A549 (cell line): ENCODE measurements around the gene CDC42EP5. TPM values are rescaled to one million over a fixed set of nuclear protein-coding genes. Genes with fewer than 3 reads are reported as not detected.

Experiments used
- ATAC-seq, 2 experiments: fragments of 200-7000 bp in 1 of 2; fragments of >200 bp in 1 of 2; cut with Nextera tagmentation in 1 of 2; cut with Tn5 transposase in 1 of 2; 3 replicates each; pipeline versions ENCODE4 v1.8.0 to v1.9.1; 2018 to 2020; ENCODE audit warnings: mild to moderate bottlenecking in 1 of 2, moderate library complexity in 1 of 2
- CTCF ChIA-PET: fragments of 300-600 bp; sonication (Branson Sonifier 250); formaldehyde crosslinking; extraction: SDS; loops from one replicate; lab custom pipeline; 2021; ENCODE audit warnings: antibody characterized with exemption, inconsistent platforms; lab: Yijun Ruan, JAX
- POLR2A ChIA-PET: fragments of 350-600 bp; formaldehyde crosslinking; extraction: SDS; loops from one replicate; lab custom pipeline; 2021; ENCODE audit warnings: antibody characterized with exemption, inconsistent platforms; lab: Yijun Ruan, JAX
- DNase-seq, 2 experiments: peaks; one replicate each; pipeline versions ENCODE4 v3.0.0 to v3.0.0-alpha.2; 2011 to 2016; ENCODE audit warnings: low read depth in 1 of 2, low spot score in 1 of 2
- FAIRE-seq: peaks from 2 replicates; lab custom pipeline; 2011; peaks lifted over from hg19 to GRCh38; lab: Jason Lieb, UNC
- H3K27ac ChIP-seq, 2 experiments: fragments of >200 bp; sonication (Bioruptor Twin); formaldehyde crosslinking; 3 replicates each; pipeline ENCODE4 v1.5.1; 2016 to 2017
- H3K4me1 ChIP-seq: fragments of >200 bp; sonication (Bioruptor Twin); formaldehyde crosslinking; 3 replicates; pipeline ENCODE4 v1.6.1; 2016
- H3K4me2 ChIP-seq: fragments of >200 bp; sonication (Bioruptor Twin); formaldehyde crosslinking; 3 replicates; pipeline ENCODE4 v1.6.1; 2016
- H3K4me3 ChIP-seq: fragments of >200 bp; sonication (Bioruptor Twin); formaldehyde crosslinking; 3 replicates; pipeline ENCODE4 v1.5.1; 2016
- H3K9me3 ChIP-seq: fragments of >200 bp; sonication (Bioruptor Twin); formaldehyde crosslinking; 3 replicates; pipeline ENCODE4 v1.6.1; 2016
- BHLHE40 ChIP-seq: IDR thresholded peaks from 2 replicates; pipeline ENCODE4 v1.6.1; 2012; ENCODE audit warnings: low read depth, low read length, inconsistent platforms
- CEBPB ChIP-seq, 2 experiments: fragments of >200 bp in 1 of 2; sonication (Bioruptor Twin) in 1 of 2; formaldehyde crosslinking in 1 of 2; IDR thresholded peaks; 2 replicates each; pipeline ENCODE4 v1.6.1; 2012 to 2016
- CHD2 ChIP-seq: fragments of 150-350 bp; IDR thresholded peaks from 2 replicates; pipeline ENCODE4 v1.6.1; 2014; ENCODE audit warnings: low read length; ENCODE audit not compliant: partially characterized antibody
- CHD4 ChIP-seq: fragments of 200-600 bp; sonication (generic); IDR thresholded peaks from 2 replicates; pipeline ENCODE4 v1.6.1; 2016; ENCODE audit warnings: antibody characterized with exemption, mild to moderate bottlenecking, borderline replicate concordance
- EHF ChIP-seq: fragments of 250-450 bp; sonication (Bioruptor Pico); IDR thresholded peaks from 2 replicates; pipeline ENCODE4 v1.5.0; 2020; ENCODE audit warnings: mild to moderate bottlenecking
- EP300 ChIP-seq, 2 experiments: fragments of >200 bp; sonication (Bioruptor Twin); formaldehyde crosslinking; IDR thresholded peaks; 2 replicates in 1 of 2; 3 replicates in 1 of 2; pipeline ENCODE4 v1.6.1; 2016 to 2017
- FOSB ChIP-seq: fragments of 250-450 bp; sonication (Bioruptor Pico); IDR thresholded peaks from 2 replicates; pipeline ENCODE4 v1.5.0; 2020; ENCODE audit warnings: mild to moderate bottlenecking, moderate library complexity
- FOXS1 ChIP-seq: fragments of 250-450 bp; sonication (Bioruptor Pico); IDR thresholded peaks from 2 replicates; pipeline ENCODE4 v1.5.0; 2020; ENCODE audit warnings: mild to moderate bottlenecking, moderate library complexity
- HOXA7 ChIP-seq: fragments of 250-450 bp; sonication (Bioruptor Pico); IDR thresholded peaks from 2 replicates; pipeline ENCODE4 v1.5.0; 2020; ENCODE audit warnings: mild to moderate bottlenecking, moderate library complexity
- HOXB13 ChIP-seq: fragments of 250-450 bp; sonication (Bioruptor Pico); IDR thresholded peaks from 2 replicates; pipeline ENCODE4 v1.5.0; 2020; ENCODE audit warnings: low read depth, mild to moderate bottlenecking, moderate library complexity
- JUNB ChIP-seq: fragments of >200 bp; sonication (Bioruptor Twin); formaldehyde crosslinking; IDR thresholded peaks from 2 replicates; pipeline ENCODE4 v1.6.1; 2016
- NR3C1 ChIP-seq: fragments of >200 bp; sonication (Bioruptor Twin); formaldehyde crosslinking; IDR thresholded peaks from 3 replicates; pipeline ENCODE4 v1.6.1; 2017
- RAD21 ChIP-seq, 2 experiments: fragments of >200 bp in 1 of 2; sonication (Bioruptor Twin) in 1 of 2; formaldehyde crosslinking in 1 of 2; IDR thresholded peaks in 1 of 2; conservative IDR thresholded peaks in 1 of 2; 2 replicates in 1 of 2; 3 replicates in 1 of 2; pipeline ENCODE4 v1.6.1; 2012 to 2018; ENCODE audit warnings: inconsistent platforms in 1 of 2
- RFX5 ChIP-seq: fragments of 450-650 bp; IDR thresholded peaks from 2 replicates; pipeline ENCODE4 v1.7.1; 2014; ENCODE audit warnings: antibody characterized with exemption, mild to moderate bottlenecking, moderate library complexity
- RNF2 ChIP-seq: fragments of 200-600 bp; sonication (generic); IDR thresholded peaks from 2 replicates; pipeline ENCODE4 v1.6.1; 2016; ENCODE audit warnings: low read depth, mild to moderate bottlenecking, antibody characterized with exemption, moderate library complexity, borderline replicate concordance
- SMC3 ChIP-seq: fragments of >200 bp; sonication (Bioruptor Twin); formaldehyde crosslinking; IDR thresholded peaks from 3 replicates; pipeline ENCODE4 v1.6.1; 2018; ENCODE audit warnings: inconsistent platforms
- TFCP2L1 ChIP-seq: fragments of 250-450 bp; sonication (Bioruptor Pico); IDR thresholded peaks from 2 replicates; pipeline ENCODE4 v1.5.0; 2021; ENCODE audit warnings: mild to moderate bottlenecking
- TP53 ChIP-seq: fragments of 250-450 bp; sonication (Bioruptor Pico); IDR thresholded peaks from 2 replicates; pipeline ENCODE4 v1.5.0; 2021; ENCODE audit warnings: mild to moderate bottlenecking, moderate library complexity
- ZC3H11A ChIP-seq: fragments of 450-650 bp; IDR thresholded peaks from 2 replicates; pipeline ENCODE4 v1.6.1; 2014; ENCODE audit warnings: antibody characterized with exemption, mild to moderate bottlenecking
- ZFP36 ChIP-seq: fragments of 450-650 bp; IDR thresholded peaks from 2 replicates; pipeline ENCODE4 v1.6.1; 2014; ENCODE audit warnings: borderline replicate concordance; ENCODE audit not compliant: partially characterized antibody
- ZNF302 ChIP-seq: fragments of 250-450 bp; sonication (Bioruptor Pico); IDR thresholded peaks from 2 replicates; pipeline ENCODE4 v1.9.0; 2021; ENCODE audit warnings: inconsistent platforms, mild to moderate bottlenecking, moderate library complexity
- WGBS: methylation state at CpG from one replicate; pipeline ENCODE4 v1.1.6; 2017; ENCODE audit errors: missing lambda C conversion rate; 5-methylcytosine and 5-hydroxymethylcytosine counted together
- polyA plus RNA-seq, 4 experiments: library from polyadenylated mRNA; depleted of rRNA in 3 of 4; stranded (reverse); fragments of >200 nt; fragmentation: RNase III in 1 of 4; extraction: RNeasy Plus Mini Kit Qiagen cat#74134 plus additional on column Dnase treatment in 1 of 4; gene quantifications; 2 replicates in 3 of 4; 3 replicates in 1 of 4; pipeline ENCODE4 v1.2.3, GENCODE V29; 2011 to 2017
- TF ChIP-seq, protein P1 (sequence below): fragments of >200 bp; sonication (Bioruptor Twin); formaldehyde crosslinking; IDR thresholded peaks from 3 replicates; pipeline ENCODE4 v1.5.1; 2016
- TF ChIP-seq, protein P2 (sequence below): fragments of 150-350 bp; IDR thresholded peaks from 2 replicates; pipeline ENCODE4 v1.6.1; 2014; ENCODE audit warnings: low read depth, mild to moderate bottlenecking, low read length

The CDC42EP5 gene
- polyA plus RNA-seq, 2 of the 4 experiments (the other 2 are of a cell fraction), result not detected

GRCh38 chr19:54482889-54483288 is 9.8 kb upstream of the CDC42EP5 start:
- no peak for FAIRE-seq
- WGBS, result 42% methylated on average over 3 of the region's 3 CpGs

DNA sequence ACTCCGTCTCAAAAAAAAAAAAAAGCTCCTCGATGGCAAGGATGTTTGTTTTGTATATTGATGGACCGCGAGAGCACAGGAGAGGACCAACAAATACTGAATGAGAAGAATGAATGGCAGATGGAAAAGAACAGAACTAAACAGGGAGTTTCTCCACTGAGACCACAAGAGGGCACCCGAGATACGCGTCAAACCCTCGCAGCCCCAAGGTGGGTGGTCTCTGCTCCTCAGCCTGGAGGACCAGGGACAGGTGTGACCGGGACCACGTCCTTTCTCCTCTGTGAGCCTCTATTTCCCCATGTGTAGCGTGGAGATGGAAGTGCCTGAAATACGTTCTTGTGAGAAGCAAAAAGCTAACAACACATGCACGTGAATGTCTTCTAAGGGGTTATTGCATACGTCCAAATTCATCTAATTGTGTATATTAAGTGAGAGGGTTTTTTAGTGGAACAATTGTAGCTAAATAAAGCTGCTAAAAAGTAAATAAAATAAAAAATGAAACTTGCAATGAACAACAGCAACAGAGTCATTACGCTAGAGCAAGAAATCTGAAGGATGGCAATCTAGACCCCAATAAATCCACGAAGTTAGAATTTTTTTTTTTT is 8.3 kb upstream of the CDC42EP5 start:
- WGBS, result 6% methylated on average over 16 of the region's 16 CpGs
- Histone ChIP-seq H3K27ac (no peak overlapping the region), H3K4me1 (no peaks in the 10 kb centered on the region), H3K4me2 (peak overlapping the region; percentile 44), H3K4me3 (no peak overlapping the region), H3K9me3 (no peaks in the 10 kb centered on the region)
- peak in 1 of 2 experiments; percentile 67 for DNase-seq
- FAIRE-seq, result no peak
- ChIA-PET POLR2A (no interaction called here), CTCF (interaction anchor here (0.6 to 5.9 kb wide), 31 partner anchors 8 to 679 kb away, joined by 3 to 51 read pairs (median 4); partner anchors contain the start of genes CDC42EP5 and RDH13)
- ATAC-seq, result peak; percentile 55 to 75; a peak in 5 of 6 replicates
- TF ChIP-seq, protein P1, sequence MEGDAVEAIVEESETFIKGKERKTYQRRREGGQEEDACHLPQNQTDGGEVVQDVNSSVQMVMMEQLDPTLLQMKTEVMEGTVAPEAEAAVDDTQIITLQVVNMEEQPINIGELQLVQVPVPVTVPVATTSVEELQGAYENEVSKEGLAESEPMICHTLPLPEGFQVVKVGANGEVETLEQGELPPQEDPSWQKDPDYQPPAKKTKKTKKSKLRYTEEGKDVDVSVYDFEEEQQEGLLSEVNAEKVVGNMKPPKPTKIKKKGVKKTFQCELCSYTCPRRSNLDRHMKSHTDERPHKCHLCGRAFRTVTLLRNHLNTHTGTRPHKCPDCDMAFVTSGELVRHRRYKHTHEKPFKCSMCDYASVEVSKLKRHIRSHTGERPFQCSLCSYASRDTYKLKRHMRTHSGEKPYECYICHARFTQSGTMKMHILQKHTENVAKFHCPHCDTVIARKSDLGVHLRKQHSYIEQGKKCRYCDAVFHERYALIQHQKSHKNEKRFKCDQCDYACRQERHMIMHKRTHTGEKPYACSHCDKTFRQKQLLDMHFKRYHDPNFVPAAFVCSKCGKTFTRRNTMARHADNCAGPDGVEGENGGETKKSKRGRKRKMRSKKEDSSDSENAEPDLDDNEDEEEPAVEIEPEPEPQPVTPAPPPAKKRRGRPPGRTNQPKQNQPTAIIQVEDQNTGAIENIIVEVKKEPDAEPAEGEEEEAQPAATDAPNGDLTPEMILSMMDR, result peak; percentile 79
- no peak for TF ChIP-seq ZFP36
- no peak for TF ChIP-seq EP300 (IDR thresholded peaks at IDR 0.05)
- peak; percentile 51 for TF ChIP-seq SMC3
- TF ChIP-seq RAD21 (conservative IDR thresholded peaks at IDR 0.05 in 1 of 2, IDR thresholded peaks at IDR 0.05 in 1 of 2), result peak; percentile 79 to 85
- TF ChIP-seq CEBPB (IDR thresholded peaks at IDR 0.05), result no peak
- TF ChIP-seq, protein P2, sequence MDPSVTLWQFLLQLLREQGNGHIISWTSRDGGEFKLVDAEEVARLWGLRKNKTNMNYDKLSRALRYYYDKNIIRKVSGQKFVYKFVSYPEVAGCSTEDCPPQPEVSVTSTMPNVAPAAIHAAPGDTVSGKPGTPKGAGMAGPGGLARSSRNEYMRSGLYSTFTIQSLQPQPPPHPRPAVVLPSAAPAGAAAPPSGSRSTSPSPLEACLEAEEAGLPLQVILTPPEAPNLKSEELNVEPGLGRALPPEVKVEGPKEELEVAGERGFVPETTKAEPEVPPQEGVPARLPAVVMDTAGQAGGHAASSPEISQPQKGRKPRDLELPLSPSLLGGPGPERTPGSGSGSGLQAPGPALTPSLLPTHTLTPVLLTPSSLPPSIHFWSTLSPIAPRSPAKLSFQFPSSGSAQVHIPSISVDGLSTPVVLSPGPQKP, result no peak

More at GRCh38 chr19:54482889-54483288, 9.8 kb upstream of the CDC42EP5 start:
- Histone ChIP-seq H3K4me1 (no peaks in the 10 kb centered on the region), H3K4me3 (no peak overlapping the region), H3K4me2 (no peak overlapping the region), H3K9me3 (no peaks in the 10 kb centered on the region), H3K27ac (no peak overlapping the region)
- ChIA-PET CTCF (interaction anchor here (0.6 to 2.7 kb wide), 3 partner anchors 14 to 428 kb away, joined by 3 to 17 read pairs (median 3); no protein-coding TSS in a partner anchor), POLR2A (no interaction called here)
- DNase-seq (no peak), ATAC-seq (no peak)
- TF ChIP-seq CHD4 (no peak), TP53 (CRISPR knock-in tag) (no peak), TFCP2L1 (CRISPR knock-in tag) (no peak), FOSB (CRISPR knock-in tag) (no peak), ZNF302 (no peak), HOXB13 (CRISPR knock-in tag) (no peak), EP300 (IDR thresholded peaks at IDR 0.05) (no peak), RFX5 (no peak), SMC3 (no peak), NR3C1 (no peak), CHD2 (no peak), JUNB (no peak), ZC3H11A (no peak), BHLHE40 (no peak)

- ChIA-PET CTCF (interaction anchor here (1.1 to 5.9 kb wide), 17 partner anchors 9 to 1024 kb away, joined by 3 to 51 read pairs (median 5); partner anchors contain the start of gene LENG9), POLR2A (no interaction called here)
- no peaks in the 10 kb centered on the region for H3K9me3 ChIP-seq
- H3K27ac ChIP-seq, result no peak overlapping the region
- H3K4me1 ChIP-seq, result no peaks in the 10 kb centered on the region
- H3K4me2 ChIP-seq, result no peak overlapping the region
- DNase-seq (no peak), FAIRE-seq (no peak), ATAC-seq (no peak)
- 30% methylated on average over 2 of the region's 2 CpGs for WGBS
- TF ChIP-seq RNF2 (no peak), RAD21 (conservative IDR thresholded peaks at IDR 0.05 in 1 of 2, IDR thresholded peaks at IDR 0.05 in 1 of 2) (no peak), SMC3 (no peak), BHLHE40 (no peak), NR3C1 (no peak), EHF (CRISPR knock-in tag) (no peak), HOXA7 (CRISPR knock-in tag) (no peak), FOXS1 (CRISPR knock-in tag) (no peak)
- TF ChIP-seq, protein P2, result no peak
- H3K4me3 ChIP-seq, result no peak overlapping the region
Measured at GRCh38 chr19:54480051-54480450, 7.0 kb upstream of the CDC42EP5 start.
